Measurements from ENCODE around the gene NCAM2.

DNA sequence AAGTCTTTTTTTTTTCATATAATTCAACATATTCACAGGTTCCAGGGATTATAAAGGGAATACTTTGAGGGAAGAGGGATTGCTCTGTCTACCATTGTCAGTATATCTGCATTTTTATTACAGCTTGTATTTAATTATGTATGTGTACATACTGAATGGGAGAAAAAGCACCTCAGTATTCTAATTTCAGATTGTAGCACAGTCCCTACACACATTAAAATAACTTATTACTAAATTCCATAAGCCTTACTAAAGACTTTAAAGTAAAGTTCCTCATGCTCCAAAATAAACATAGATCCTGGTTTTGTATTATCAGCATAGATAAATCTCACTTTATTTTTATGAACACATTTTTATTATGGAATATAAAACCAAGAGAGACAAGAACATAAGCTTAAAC lies 134.2 kb downstream of the NCAM2 start:
- TF ChIP-seq, protein P1, sequence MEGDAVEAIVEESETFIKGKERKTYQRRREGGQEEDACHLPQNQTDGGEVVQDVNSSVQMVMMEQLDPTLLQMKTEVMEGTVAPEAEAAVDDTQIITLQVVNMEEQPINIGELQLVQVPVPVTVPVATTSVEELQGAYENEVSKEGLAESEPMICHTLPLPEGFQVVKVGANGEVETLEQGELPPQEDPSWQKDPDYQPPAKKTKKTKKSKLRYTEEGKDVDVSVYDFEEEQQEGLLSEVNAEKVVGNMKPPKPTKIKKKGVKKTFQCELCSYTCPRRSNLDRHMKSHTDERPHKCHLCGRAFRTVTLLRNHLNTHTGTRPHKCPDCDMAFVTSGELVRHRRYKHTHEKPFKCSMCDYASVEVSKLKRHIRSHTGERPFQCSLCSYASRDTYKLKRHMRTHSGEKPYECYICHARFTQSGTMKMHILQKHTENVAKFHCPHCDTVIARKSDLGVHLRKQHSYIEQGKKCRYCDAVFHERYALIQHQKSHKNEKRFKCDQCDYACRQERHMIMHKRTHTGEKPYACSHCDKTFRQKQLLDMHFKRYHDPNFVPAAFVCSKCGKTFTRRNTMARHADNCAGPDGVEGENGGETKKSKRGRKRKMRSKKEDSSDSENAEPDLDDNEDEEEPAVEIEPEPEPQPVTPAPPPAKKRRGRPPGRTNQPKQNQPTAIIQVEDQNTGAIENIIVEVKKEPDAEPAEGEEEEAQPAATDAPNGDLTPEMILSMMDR (IDR thresholded peaks at IDR 0.05): no peak
- no peak for TF ChIP-seq POLR2A (IDR thresholded peaks at IDR 0.05)

Measured in thyroid gland (tissue), 4 donors.